WERI-Rb-1 (cell line): ENCODE data around the gene CHCHD1.

ENCODE experiments used
- DNase-seq: peaks from one replicate; pipeline ENCODE4 v3.0.0-alpha.2; 2020
- H3K27ac ChIP-seq: fragments of 250-450 bp; sonication (Bioruptor Pico); 2 replicates; pipeline ENCODE4 v1.5.1; 2020; ENCODE audit warnings: mild to moderate bottlenecking, moderate library complexity
- H3K27me3 ChIP-seq: fragments of 250-450 bp; sonication (Bioruptor Pico); 2 replicates; pipeline ENCODE4 v1.5.1; 2021; ENCODE audit warnings: mild to moderate bottlenecking, low read depth, moderate library complexity; ENCODE audit not compliant: insufficient read depth, severe bottlenecking
- H3K36me3 ChIP-seq: fragments of 250-450 bp; sonication (Bioruptor Pico); 2 replicates; pipeline ENCODE4 v1.5.1; 2020; ENCODE audit warnings: mild to moderate bottlenecking, moderate library complexity
- H3K4me3 ChIP-seq: 2 replicates; pipeline ENCODE4 v1.5.1; 2011; ENCODE audit warnings: low read depth, mild to moderate bottlenecking, control low read depth, low read length
- H3K9me3 ChIP-seq: fragments of 250-450 bp; sonication (Bioruptor Pico); 2 replicates; pipeline ENCODE4 v1.5.1; 2021; ENCODE audit warnings: mild to moderate bottlenecking, moderate library complexity; ENCODE audit not compliant: severe bottlenecking
- TF ChIP-seq, protein P1 (sequence below): IDR thresholded peaks from 2 replicates; pipeline ENCODE4 v1.5.1; 2011; ENCODE audit warnings: low read depth, mild to moderate bottlenecking, control low read depth, inconsistent platforms, low read length

Gene CHCHD1

DNA sequence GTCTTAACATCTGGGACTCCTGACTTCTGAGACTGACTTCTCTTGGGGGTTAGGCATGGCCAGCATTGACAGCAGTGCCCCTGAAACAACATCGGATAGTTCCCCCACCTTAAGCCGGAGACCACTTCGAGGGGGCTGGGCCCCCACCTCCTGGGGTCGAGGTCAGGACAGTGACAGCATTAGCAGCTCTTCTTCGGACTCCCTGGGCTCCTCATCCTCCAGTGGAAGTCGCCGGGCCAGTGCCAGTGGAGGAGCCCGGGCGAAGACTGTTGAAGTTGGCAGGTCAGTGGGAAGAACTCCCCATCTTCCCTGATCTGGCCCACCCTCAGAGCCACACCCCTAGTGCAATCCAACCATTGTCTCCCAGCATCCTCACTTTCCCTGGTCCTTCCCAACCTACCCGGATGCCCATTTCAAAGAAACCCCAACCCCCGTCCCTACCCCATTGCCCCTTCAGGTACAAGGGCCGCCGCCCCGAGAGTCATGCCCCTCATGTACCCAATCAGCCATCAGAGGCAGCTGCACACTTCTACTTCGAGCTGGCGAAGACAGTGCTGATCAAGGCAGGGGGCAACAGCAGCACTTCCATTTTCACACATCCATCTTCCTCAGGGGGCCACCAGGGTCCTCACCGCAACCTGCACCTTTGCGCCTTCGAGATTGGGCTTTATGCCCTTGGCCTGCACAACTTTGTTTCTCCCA, 15.6 kb downstream of the CHCHD1 start:
- H3K9me3 ChIP-seq, result no peaks in the 10 kb centered on the region
- no peaks in the 10 kb centered on the region for H3K27me3 ChIP-seq
- TF ChIP-seq, protein P1, sequence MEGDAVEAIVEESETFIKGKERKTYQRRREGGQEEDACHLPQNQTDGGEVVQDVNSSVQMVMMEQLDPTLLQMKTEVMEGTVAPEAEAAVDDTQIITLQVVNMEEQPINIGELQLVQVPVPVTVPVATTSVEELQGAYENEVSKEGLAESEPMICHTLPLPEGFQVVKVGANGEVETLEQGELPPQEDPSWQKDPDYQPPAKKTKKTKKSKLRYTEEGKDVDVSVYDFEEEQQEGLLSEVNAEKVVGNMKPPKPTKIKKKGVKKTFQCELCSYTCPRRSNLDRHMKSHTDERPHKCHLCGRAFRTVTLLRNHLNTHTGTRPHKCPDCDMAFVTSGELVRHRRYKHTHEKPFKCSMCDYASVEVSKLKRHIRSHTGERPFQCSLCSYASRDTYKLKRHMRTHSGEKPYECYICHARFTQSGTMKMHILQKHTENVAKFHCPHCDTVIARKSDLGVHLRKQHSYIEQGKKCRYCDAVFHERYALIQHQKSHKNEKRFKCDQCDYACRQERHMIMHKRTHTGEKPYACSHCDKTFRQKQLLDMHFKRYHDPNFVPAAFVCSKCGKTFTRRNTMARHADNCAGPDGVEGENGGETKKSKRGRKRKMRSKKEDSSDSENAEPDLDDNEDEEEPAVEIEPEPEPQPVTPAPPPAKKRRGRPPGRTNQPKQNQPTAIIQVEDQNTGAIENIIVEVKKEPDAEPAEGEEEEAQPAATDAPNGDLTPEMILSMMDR, result no peak
- DNase-seq, result no peak
- H3K4me3 ChIP-seq, result no peak overlapping the region
- H3K36me3 ChIP-seq, result peaks cover 76% of the 10 kb centered on the region
- H3K27ac ChIP-seq, result no peak overlapping the region

DNA sequence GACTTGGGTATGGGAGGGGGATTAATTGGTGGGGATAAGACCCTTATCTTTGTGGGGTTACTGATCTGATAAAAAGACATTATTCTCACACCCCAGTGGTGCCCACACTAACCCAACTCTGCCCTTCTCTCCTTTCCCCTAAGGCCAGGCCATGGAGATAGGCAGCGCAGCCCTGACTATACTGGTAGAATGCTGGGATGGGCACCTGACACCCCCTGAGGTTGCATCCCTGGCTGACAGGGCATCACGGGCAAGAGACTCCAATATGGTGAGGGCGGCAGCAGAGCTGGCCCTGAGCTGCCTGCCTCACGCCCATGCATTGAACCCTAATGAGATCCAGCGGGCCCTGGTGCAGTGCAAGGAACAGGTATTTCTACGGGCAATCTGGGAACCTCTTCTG, 16.2 kb downstream of the CHCHD1 start:
- no peak for DNase-seq
- Histone ChIP-seq H3K4me3 (no peak overlapping the region), H3K27ac (no peak overlapping the region), H3K27me3 (no peaks in the 10 kb centered on the region), H3K9me3 (no peaks in the 10 kb centered on the region), H3K36me3 (peaks cover 75% of the 10 kb centered on the region)
- TF ChIP-seq, protein P1, result no peak

DNA sequence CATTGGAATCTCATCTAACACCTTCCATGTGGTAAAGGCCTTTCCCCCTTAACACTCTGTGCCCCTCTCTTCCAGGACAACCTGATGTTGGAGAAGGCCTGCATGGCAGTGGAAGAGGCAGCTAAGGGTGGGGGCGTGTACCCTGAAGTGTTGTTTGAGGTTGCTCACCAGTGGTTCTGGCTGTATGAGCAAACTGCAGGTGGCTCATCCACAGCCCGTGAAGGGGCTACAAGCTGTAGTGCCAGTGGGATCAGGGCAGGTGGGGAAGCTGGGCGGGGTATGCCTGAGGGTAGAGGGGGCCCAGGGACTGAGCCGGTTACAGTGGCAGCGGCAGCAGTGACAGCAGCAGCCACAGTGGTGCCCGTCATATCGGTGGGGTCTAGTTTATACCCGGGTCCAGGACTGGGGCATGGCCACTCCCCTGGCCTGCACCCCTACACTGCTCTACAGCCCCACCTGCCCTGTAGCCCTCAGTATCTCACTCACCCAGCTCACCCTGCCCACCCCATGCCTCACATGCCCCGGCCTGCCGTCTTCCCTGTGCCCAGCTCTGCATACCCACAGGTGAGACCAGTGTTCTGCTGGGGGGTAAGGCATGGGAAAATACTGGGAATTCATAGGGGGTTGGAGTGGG, 17.2 kb downstream of the CHCHD1 start:
- H3K27ac ChIP-seq, result no peak overlapping the region
- TF ChIP-seq, protein P1, result no peak
- DNase-seq, result no peak
- H3K36me3 ChIP-seq, result peaks cover 71% of the 10 kb centered on the region
- no peaks in the 10 kb centered on the region for H3K27me3 ChIP-seq
- no peaks in the 10 kb centered on the region for H3K9me3 ChIP-seq
- H3K4me3 ChIP-seq, result no peak overlapping the region

DNA sequence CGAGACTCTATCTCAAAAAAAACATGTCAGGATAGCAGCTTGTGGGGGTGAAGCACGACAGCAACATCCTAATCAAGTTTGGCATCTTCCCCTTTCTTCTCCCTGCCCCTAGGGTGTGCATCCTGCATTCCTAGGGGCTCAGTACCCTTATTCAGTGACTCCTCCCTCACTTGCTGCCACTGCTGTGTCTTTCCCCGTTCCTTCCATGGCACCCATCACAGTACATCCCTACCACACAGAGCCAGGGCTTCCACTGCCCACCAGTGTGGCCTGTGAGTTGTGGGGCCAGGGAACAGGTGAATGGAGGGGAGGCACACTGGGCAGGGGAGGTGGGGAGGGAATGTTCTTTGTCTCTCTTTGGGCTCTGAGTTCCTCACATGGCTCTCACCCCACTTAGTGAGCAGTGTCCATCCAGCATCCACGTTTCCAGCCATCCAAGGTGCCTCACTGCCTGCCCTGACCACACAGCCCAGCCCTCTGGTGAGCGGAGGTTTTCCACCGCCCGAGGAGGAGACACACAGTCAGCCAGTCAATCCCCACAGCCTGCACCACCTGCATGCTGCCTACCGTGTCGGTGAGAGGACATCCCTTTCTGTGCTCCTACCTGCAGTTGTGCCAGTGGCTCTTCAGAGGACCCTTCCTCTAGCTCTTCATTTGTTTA, 18.2 kb downstream of the CHCHD1 start:
- no peaks in the 10 kb centered on the region for H3K9me3 ChIP-seq
- TF ChIP-seq, protein P1, result no peak
- no peak for DNase-seq
- no peak overlapping the region for H3K27ac ChIP-seq
- H3K4me3 ChIP-seq, result no peak overlapping the region
- H3K36me3 ChIP-seq, result peaks cover 71% of the 10 kb centered on the region
- no peaks in the 10 kb centered on the region for H3K27me3 ChIP-seq

DNA sequence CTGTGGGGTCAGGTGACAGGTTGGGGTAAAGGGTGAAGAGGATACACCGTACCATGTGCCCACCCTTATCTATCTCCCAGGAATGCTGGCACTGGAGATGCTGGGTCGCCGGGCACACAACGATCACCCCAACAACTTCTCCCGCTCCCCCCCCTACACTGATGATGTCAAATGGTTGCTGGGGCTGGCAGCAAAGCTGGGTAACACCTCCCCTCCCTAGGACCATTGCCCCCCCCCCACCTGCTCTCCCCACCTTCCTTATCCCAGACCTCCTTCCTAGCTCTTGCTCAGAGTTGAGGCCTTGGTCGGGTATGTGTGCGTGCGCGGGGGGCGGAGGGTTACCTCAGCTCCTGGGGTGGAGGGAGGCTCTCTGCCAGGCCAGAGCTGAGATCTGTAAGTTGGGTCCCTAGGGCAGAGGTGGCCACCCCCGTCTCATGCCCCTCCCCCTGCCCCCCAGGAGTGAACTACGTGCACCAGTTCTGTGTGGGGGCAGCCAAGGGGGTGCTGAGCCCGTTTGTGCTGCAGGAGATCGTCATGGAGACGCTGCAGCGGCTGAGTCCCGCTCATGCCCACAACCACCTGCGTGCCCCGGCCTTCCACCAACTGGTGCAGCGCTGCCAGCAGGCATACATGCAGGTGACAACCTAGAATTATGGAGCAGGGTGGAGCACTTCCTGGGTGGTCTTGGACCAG, 18.9 kb downstream of the CHCHD1 start:
- Histone ChIP-seq H3K27me3 (no peaks in the 10 kb centered on the region), H3K27ac (no peak overlapping the region), H3K4me3 (no peak overlapping the region), H3K9me3 (no peaks in the 10 kb centered on the region), H3K36me3 (peaks cover 71% of the 10 kb centered on the region)
- no peak for DNase-seq
- TF ChIP-seq, protein P1, result no peak
